A549 (cell line): ENCODE data around the gene DIS3L2. TPM values are rescaled to one million over a fixed set of nuclear protein-coding genes. Genes with fewer than 3 reads are reported as not detected.

Experiments used
- ATAC-seq, 2 experiments: fragments of 200-7000 bp in 1 of 2; fragments of >200 bp in 1 of 2; cut with Nextera tagmentation in 1 of 2; cut with Tn5 transposase in 1 of 2; 3 replicates each; pipeline versions ENCODE4 v1.8.0 to v1.9.1; 2018 to 2020; ENCODE audit warnings: mild to moderate bottlenecking in 1 of 2, moderate library complexity in 1 of 2
- CTCF ChIA-PET: fragments of 300-600 bp; sonication (Branson Sonifier 250); formaldehyde crosslinking; extraction: SDS; loops from one replicate; lab custom pipeline; 2021; ENCODE audit warnings: antibody characterized with exemption, inconsistent platforms; lab: Yijun Ruan, JAX
- POLR2A ChIA-PET: fragments of 350-600 bp; formaldehyde crosslinking; extraction: SDS; loops from one replicate; lab custom pipeline; 2021; ENCODE audit warnings: antibody characterized with exemption, inconsistent platforms; lab: Yijun Ruan, JAX
- DNase-seq, 2 experiments: peaks; one replicate each; pipeline versions ENCODE4 v3.0.0 to v3.0.0-alpha.2; 2011 to 2016; ENCODE audit warnings: low read depth in 1 of 2, low spot score in 1 of 2
- FAIRE-seq: peaks from 2 replicates; lab custom pipeline; 2011; peaks lifted over from hg19 to GRCh38; lab: Jason Lieb, UNC
- H3K27ac ChIP-seq, 2 experiments: fragments of >200 bp; sonication (Bioruptor Twin); formaldehyde crosslinking; 3 replicates each; pipeline ENCODE4 v1.5.1; 2016 to 2017
- H3K4me1 ChIP-seq: fragments of >200 bp; sonication (Bioruptor Twin); formaldehyde crosslinking; 3 replicates; pipeline ENCODE4 v1.6.1; 2016
- H3K4me2 ChIP-seq: fragments of >200 bp; sonication (Bioruptor Twin); formaldehyde crosslinking; 3 replicates; pipeline ENCODE4 v1.6.1; 2016
- H3K4me3 ChIP-seq: fragments of >200 bp; sonication (Bioruptor Twin); formaldehyde crosslinking; 3 replicates; pipeline ENCODE4 v1.5.1; 2016
- H3K9me3 ChIP-seq: fragments of >200 bp; sonication (Bioruptor Twin); formaldehyde crosslinking; 3 replicates; pipeline ENCODE4 v1.6.1; 2016
- ATOH8 ChIP-seq: fragments of 250-450 bp; sonication (Bioruptor Pico); IDR thresholded peaks from 2 replicates; pipeline ENCODE4 v1.5.0; 2020; ENCODE audit warnings: low read depth, mild to moderate bottlenecking, moderate library complexity
- CHD4 ChIP-seq: fragments of 200-600 bp; sonication (generic); IDR thresholded peaks from 2 replicates; pipeline ENCODE4 v1.6.1; 2016; ENCODE audit warnings: antibody characterized with exemption, mild to moderate bottlenecking, borderline replicate concordance
- FOSL2 ChIP-seq, 2 experiments: fragments of 450-650 bp in 1 of 2; fragments of >200 bp in 1 of 2; sonication (Bioruptor Twin) in 1 of 2; formaldehyde crosslinking; IDR thresholded peaks; 2 replicates each; pipeline versions ENCODE4 v1.5.0 to v1.6.1; 2016 to 2020; ENCODE audit warnings: mild to moderate bottlenecking in 1 of 2, moderate library complexity in 1 of 2
- FOXS1 ChIP-seq: fragments of 250-450 bp; sonication (Bioruptor Pico); IDR thresholded peaks from 2 replicates; pipeline ENCODE4 v1.5.0; 2020; ENCODE audit warnings: mild to moderate bottlenecking, moderate library complexity
- HDAC2 ChIP-seq: fragments of 200-600 bp; sonication (generic); IDR thresholded peaks from 2 replicates; pipeline ENCODE4 v1.6.1; 2016
- HOXA7 ChIP-seq: fragments of 250-450 bp; sonication (Bioruptor Pico); IDR thresholded peaks from 2 replicates; pipeline ENCODE4 v1.5.0; 2020; ENCODE audit warnings: mild to moderate bottlenecking, moderate library complexity
- JUNB ChIP-seq: fragments of >200 bp; sonication (Bioruptor Twin); formaldehyde crosslinking; IDR thresholded peaks from 2 replicates; pipeline ENCODE4 v1.6.1; 2016
- KDM1A ChIP-seq: fragments of 200-600 bp; sonication (generic); IDR thresholded peaks from 2 replicates; pipeline ENCODE4 v1.6.1; 2016; ENCODE audit warnings: low read depth, mild to moderate bottlenecking
- MAFK ChIP-seq: fragments of 450-650 bp; IDR thresholded peaks from 2 replicates; pipeline ENCODE4 v1.6.1; 2014; ENCODE audit not compliant: partially characterized antibody
- NFE2L2 ChIP-seq: fragments of 150-350 bp; conservative IDR thresholded peaks from 2 replicates; pipeline ENCODE4 v1.6.1; 2014; ENCODE audit warnings: low read length
- PBX3 ChIP-seq: IDR thresholded peaks from 2 replicates; pipeline ENCODE4 v1.6.1; 2012
- RAD21 ChIP-seq, 2 experiments: fragments of >200 bp in 1 of 2; sonication (Bioruptor Twin) in 1 of 2; formaldehyde crosslinking in 1 of 2; IDR thresholded peaks in 1 of 2; conservative IDR thresholded peaks in 1 of 2; 2 replicates in 1 of 2; 3 replicates in 1 of 2; pipeline ENCODE4 v1.6.1; 2012 to 2018; ENCODE audit warnings: inconsistent platforms in 1 of 2
- RARB ChIP-seq: fragments of 250-450 bp; sonication (Bioruptor Pico); IDR thresholded peaks from 2 replicates; pipeline ENCODE4 v1.8.0; 2021; ENCODE audit warnings: mild to moderate bottlenecking, moderate library complexity
- USF2 ChIP-seq: fragments of 450-650 bp; IDR thresholded peaks from 2 replicates; pipeline ENCODE4 v1.6.1; 2014; ENCODE audit warnings: antibody characterized with exemption
- ZFP36 ChIP-seq: fragments of 450-650 bp; IDR thresholded peaks from 2 replicates; pipeline ENCODE4 v1.6.1; 2014; ENCODE audit warnings: borderline replicate concordance; ENCODE audit not compliant: partially characterized antibody
- ZNF302 ChIP-seq: fragments of 250-450 bp; sonication (Bioruptor Pico); IDR thresholded peaks from 2 replicates; pipeline ENCODE4 v1.9.0; 2021; ENCODE audit warnings: inconsistent platforms, mild to moderate bottlenecking, moderate library complexity
- WGBS: methylation state at CpG from one replicate; pipeline ENCODE4 v1.1.6; 2017; ENCODE audit errors: missing lambda C conversion rate; 5-methylcytosine and 5-hydroxymethylcytosine counted together
- polyA plus RNA-seq, 4 experiments: library from polyadenylated mRNA; depleted of rRNA in 3 of 4; stranded (reverse); fragments of >200 nt; fragmentation: RNase III in 1 of 4; extraction: RNeasy Plus Mini Kit Qiagen cat#74134 plus additional on column Dnase treatment in 1 of 4; gene quantifications; 2 replicates in 3 of 4; 3 replicates in 1 of 4; pipeline ENCODE4 v1.2.3, GENCODE V29; 2011 to 2017
- TF ChIP-seq, protein P1 (sequence below): fragments of 200-600 bp; sonication (generic); IDR thresholded peaks from 2 replicates; pipeline ENCODE4 v1.6.1; 2016; ENCODE audit warnings: antibody characterized with exemption, mild to moderate bottlenecking, moderate library complexity
- TF ChIP-seq, protein P2 (sequence below): fragments of >200 bp; sonication (Bioruptor Twin); formaldehyde crosslinking; IDR thresholded peaks from 3 replicates; pipeline ENCODE4 v1.5.1; 2016

Gene DIS3L2
- polyA plus RNA-seq, 2 of the 4 experiments (the other 2 are of a cell fraction), result 14.9 to 15.4 TPM

DNA sequence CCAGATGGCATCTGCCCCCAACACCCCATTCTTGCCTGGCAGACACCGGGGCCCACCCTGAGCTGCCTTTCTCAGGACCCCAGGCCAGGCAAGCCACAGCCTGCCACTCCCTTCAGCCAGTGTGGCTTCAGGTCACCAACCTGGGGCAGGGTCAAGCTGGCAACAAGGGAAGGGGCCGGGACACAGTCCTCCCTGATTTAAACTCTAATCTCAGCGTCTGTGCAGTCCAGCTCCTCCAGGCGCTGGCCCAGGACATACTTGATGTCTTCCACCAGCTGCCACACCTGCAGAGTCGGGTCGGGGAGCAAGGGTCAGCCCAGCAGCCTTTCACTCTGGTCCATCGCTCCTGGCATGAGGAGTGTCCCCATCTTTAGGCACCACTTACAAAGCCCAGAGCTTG is 388.0 kb downstream of the DIS3L2 start:
- TF ChIP-seq MAFK, result no peak
- TF ChIP-seq FOSL2 (IDR thresholded peaks at IDR 0.05), result no peak
- TF ChIP-seq FOSL2 (CRISPR knock-in tag; IDR thresholded peaks at IDR 0.05), result no peak
- no peak for TF ChIP-seq NFE2L2
- TF ChIP-seq ZNF302 (CRISPR knock-in tag), result no peak
- TF ChIP-seq, protein P1, sequence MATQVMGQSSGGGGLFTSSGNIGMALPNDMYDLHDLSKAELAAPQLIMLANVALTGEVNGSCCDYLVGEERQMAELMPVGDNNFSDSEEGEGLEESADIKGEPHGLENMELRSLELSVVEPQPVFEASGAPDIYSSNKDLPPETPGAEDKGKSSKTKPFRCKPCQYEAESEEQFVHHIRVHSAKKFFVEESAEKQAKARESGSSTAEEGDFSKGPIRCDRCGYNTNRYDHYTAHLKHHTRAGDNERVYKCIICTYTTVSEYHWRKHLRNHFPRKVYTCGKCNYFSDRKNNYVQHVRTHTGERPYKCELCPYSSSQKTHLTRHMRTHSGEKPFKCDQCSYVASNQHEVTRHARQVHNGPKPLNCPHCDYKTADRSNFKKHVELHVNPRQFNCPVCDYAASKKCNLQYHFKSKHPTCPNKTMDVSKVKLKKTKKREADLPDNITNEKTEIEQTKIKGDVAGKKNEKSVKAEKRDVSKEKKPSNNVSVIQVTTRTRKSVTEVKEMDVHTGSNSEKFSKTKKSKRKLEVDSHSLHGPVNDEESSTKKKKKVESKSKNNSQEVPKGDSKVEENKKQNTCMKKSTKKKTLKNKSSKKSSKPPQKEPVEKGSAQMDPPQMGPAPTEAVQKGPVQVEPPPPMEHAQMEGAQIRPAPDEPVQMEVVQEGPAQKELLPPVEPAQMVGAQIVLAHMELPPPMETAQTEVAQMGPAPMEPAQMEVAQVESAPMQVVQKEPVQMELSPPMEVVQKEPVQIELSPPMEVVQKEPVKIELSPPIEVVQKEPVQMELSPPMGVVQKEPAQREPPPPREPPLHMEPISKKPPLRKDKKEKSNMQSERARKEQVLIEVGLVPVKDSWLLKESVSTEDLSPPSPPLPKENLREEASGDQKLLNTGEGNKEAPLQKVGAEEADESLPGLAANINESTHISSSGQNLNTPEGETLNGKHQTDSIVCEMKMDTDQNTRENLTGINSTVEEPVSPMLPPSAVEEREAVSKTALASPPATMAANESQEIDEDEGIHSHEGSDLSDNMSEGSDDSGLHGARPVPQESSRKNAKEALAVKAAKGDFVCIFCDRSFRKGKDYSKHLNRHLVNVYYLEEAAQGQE, result no peak
- no peak for TF ChIP-seq ATOH8 (CRISPR knock-in tag)
- TF ChIP-seq KDM1A, result no peak
- no peak for TF ChIP-seq RAD21 (conservative IDR thresholded peaks at IDR 0.05 in 1 of 2, IDR thresholded peaks at IDR 0.05 in 1 of 2)
- TF ChIP-seq CHD4, result no peak
- TF ChIP-seq HOXA7 (CRISPR knock-in tag), result no peak
- TF ChIP-seq ZFP36, result no peak
- no peak for TF ChIP-seq JUNB
- TF ChIP-seq PBX3, result no peak
- no peak for TF ChIP-seq RARB (CRISPR knock-in tag)
- H3K27ac ChIP-seq, result no peak overlapping the region
- CTCF ChIA-PET, result interaction anchor here (0.9 to 2.8 kb wide), 5 partner anchors 9 to 89 kb away, joined by 3 to 12 read pairs (median 6); no protein-coding TSS in a partner anchor
- 76% methylated on average over 7 of the region's 7 CpGs for WGBS
- ATAC-seq, result no peak
- H3K4me2 ChIP-seq, result no peak overlapping the region
- H3K4me1 ChIP-seq, result no peaks in the 10 kb centered on the region
- no peak overlapping the region for H3K4me3 ChIP-seq
- no peak for DNase-seq
- H3K9me3 ChIP-seq, result no peaks in the 10 kb centered on the region
- POLR2A ChIA-PET, result no interaction called here
- FAIRE-seq, result no peak

- Histone ChIP-seq H3K4me2 (no peak overlapping the region), H3K4me1 (0 out of 3 replicates have a peak, but pooled peaks cover 3% of the 10 kb centered on the region), H3K27ac (no peak overlapping the region), H3K9me3 (no peaks in the 10 kb centered on the region), H3K4me3 (no peak overlapping the region)
- ATAC-seq, result peak; percentile 4 to 12; a peak in 2 of 6 replicates
- POLR2A ChIA-PET, result no interaction called here
- DNase-seq, result no peak
- CTCF ChIA-PET, result interaction anchor here (0.9 to 2.8 kb wide), 6 partner anchors 9 to 89 kb away, joined by 3 to 12 read pairs (median 5); no protein-coding TSS in a partner anchor
- WGBS, result 59% methylated on average over 14 of the region's 14 CpGs
- no peak for FAIRE-seq
- TF ChIP-seq, protein P2, sequence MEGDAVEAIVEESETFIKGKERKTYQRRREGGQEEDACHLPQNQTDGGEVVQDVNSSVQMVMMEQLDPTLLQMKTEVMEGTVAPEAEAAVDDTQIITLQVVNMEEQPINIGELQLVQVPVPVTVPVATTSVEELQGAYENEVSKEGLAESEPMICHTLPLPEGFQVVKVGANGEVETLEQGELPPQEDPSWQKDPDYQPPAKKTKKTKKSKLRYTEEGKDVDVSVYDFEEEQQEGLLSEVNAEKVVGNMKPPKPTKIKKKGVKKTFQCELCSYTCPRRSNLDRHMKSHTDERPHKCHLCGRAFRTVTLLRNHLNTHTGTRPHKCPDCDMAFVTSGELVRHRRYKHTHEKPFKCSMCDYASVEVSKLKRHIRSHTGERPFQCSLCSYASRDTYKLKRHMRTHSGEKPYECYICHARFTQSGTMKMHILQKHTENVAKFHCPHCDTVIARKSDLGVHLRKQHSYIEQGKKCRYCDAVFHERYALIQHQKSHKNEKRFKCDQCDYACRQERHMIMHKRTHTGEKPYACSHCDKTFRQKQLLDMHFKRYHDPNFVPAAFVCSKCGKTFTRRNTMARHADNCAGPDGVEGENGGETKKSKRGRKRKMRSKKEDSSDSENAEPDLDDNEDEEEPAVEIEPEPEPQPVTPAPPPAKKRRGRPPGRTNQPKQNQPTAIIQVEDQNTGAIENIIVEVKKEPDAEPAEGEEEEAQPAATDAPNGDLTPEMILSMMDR, result no peak
- TF ChIP-seq HDAC2 (no peak), ATOH8 (CRISPR knock-in tag) (no peak), ZNF302 (CRISPR knock-in tag) (no peak), ZFP36 (peak; percentile 52), FOXS1 (no peak), USF2 (no peak)
- TF ChIP-seq, all 56 proteins: peak for 1
Observed at GRCh38 chr2:232349946-232350635, 388.6 kb downstream of the DIS3L2 start.
